Suprapubic skin (tissue), 4 donors: ENCODE measurements around the gene CCDC174. TPM values are rescaled to one million over a fixed set of nuclear protein-coding genes. Genes with fewer than 3 reads are reported as not detected.

Experiments
- DNase-seq, 2 donors: peaks; one replicate each; pipeline ENCODE4 v3.0.0-alpha.2; 2019; ENCODE audit warnings: low spot score in 2 of 2
- H3K27ac ChIP-seq: fragments of 200-600 bp; sonication (generic); one replicate; pipeline ENCODE4 v1.5.1; 2019
- H3K27me3 ChIP-seq: fragments of 200-600 bp; sonication (generic); one replicate; pipeline ENCODE4 v1.5.1; 2019
- H3K36me3 ChIP-seq: fragments of 200-600 bp; sonication (generic); one replicate; pipeline ENCODE4 v1.5.1; 2019
- H3K4me1 ChIP-seq: fragments of 200-600 bp; sonication (generic); one replicate; pipeline ENCODE4 v1.5.1; 2019
- H3K4me3 ChIP-seq: fragments of 200-600 bp; sonication (generic); one replicate; pipeline ENCODE4 v1.5.1; 2019; ENCODE audit warnings: mild to moderate bottlenecking
- H3K9me3 ChIP-seq: fragments of 200-600 bp; sonication (generic); one replicate; pipeline ENCODE4 v1.5.1; 2019
- EP300 ChIP-seq: sonication (generic); formaldehyde crosslinking; IDR thresholded peaks from one replicate; pipeline ENCODE4 v1.6.1; 2017; ENCODE audit warnings: antibody characterized with exemption
- POLR2A ChIP-seq, 2 donors: fragments of 450-650 bp; IDR thresholded peaks; one replicate each; pipeline ENCODE4 v1.6.1; 2017; ENCODE audit warnings: antibody characterized with exemption in 2 of 2, mild to moderate bottlenecking in 2 of 2, moderate library complexity in 2 of 2
- POLR2AphosphoS5 ChIP-seq, 3 donors: sonication (generic); formaldehyde crosslinking; IDR thresholded peaks; one replicate each; pipeline ENCODE4 v1.6.1; 2017; ENCODE audit warnings: antibody characterized with exemption in 3 of 3
- WGBS: methylation state at CpG from one replicate; pipeline ENCODE4 v1.1.5; 2018; 5-methylcytosine and 5-hydroxymethylcytosine counted together
- total RNA-seq, 4 donors: library from RNA; depleted of rRNA; stranded (reverse); fragments of >200 nt; gene quantifications; one replicate each; pipeline ENCODE4 v1.1.0, GENCODE V29; 2016
- TF ChIP-seq, protein P1 (sequence below), 2 donors: fragments of 200-600 bp in 1 of 2; fragments of 450-650 bp in 1 of 2; sonication (generic) in 1 of 2; IDR thresholded peaks; one replicate each; pipeline ENCODE4 v1.5.1; 2016 to 2019; ENCODE audit warnings: antibody characterized with exemption in 2 of 2, mild to moderate bottlenecking in 1 of 2, moderate library complexity in 1 of 2

Gene CCDC174
- 10 to 100 TPM; 11.2 to 39.3 (median 14.6) TPM for total RNA-seq

- no peaks in the 10 kb centered on the region for H3K27me3 ChIP-seq
- H3K9me3 ChIP-seq = no peaks in the 10 kb centered on the region
- peak within 1 kb of the TSS; percentile 93 for H3K27ac ChIP-seq
- peak; percentile 96 for DNase-seq
- TF ChIP-seq, protein P1, sequence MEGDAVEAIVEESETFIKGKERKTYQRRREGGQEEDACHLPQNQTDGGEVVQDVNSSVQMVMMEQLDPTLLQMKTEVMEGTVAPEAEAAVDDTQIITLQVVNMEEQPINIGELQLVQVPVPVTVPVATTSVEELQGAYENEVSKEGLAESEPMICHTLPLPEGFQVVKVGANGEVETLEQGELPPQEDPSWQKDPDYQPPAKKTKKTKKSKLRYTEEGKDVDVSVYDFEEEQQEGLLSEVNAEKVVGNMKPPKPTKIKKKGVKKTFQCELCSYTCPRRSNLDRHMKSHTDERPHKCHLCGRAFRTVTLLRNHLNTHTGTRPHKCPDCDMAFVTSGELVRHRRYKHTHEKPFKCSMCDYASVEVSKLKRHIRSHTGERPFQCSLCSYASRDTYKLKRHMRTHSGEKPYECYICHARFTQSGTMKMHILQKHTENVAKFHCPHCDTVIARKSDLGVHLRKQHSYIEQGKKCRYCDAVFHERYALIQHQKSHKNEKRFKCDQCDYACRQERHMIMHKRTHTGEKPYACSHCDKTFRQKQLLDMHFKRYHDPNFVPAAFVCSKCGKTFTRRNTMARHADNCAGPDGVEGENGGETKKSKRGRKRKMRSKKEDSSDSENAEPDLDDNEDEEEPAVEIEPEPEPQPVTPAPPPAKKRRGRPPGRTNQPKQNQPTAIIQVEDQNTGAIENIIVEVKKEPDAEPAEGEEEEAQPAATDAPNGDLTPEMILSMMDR (IDR thresholded peaks at IDR 0.05) = no peak
- no peak for TF ChIP-seq EP300
- TF ChIP-seq POLR2AphosphoS5 (IDR thresholded peaks at IDR 0.05) = peak; percentile 3 to 100 (median 99)
- peak; percentile 62 to 86 for TF ChIP-seq POLR2A (IDR thresholded peaks at IDR 0.05)
- peaks cover 18% of the 10 kb centered on the region for H3K36me3 ChIP-seq
- peak within 1 kb of the TSS; percentile 94 for H3K4me3 ChIP-seq
- WGBS = under 1% methylated on average over 41 of the region's 47 CpGs
- H3K4me1 ChIP-seq = peaks cover 20% of the 10 kb centered on the region
Observed at GRCh38 chr3:14651440-14652251, at the start of gene CCDC174. Gene CCDC174 (plus strand): TSS chr3:14651762. CDS start chr3:14651837, 75 bp downstream.

- Histone ChIP-seq H3K9me3 (no peaks in the 10 kb centered on the region), H3K27ac (no peak overlapping the region), H3K4me3 (peak overlapping the region; percentile 38), H3K4me1 (peaks cover 10% of the 10 kb centered on the region), H3K36me3 (no peaks in the 10 kb centered on the region), H3K27me3 (peaks cover 74% of the 10 kb centered on the region)
- DNase-seq = no peak
- WGBS = 6% methylated on average over 17 of the region's 66 CpGs
- TF ChIP-seq, protein P1 (IDR thresholded peaks at IDR 0.05) = no peak
- TF ChIP-seq POLR2AphosphoS5 (IDR thresholded peaks at IDR 0.05) = no peak
- TF ChIP-seq EP300 = no peak
Observed at GRCh38 chr3:14602006-14602803, 49.4 kb upstream of the CCDC174 start.

DNA sequence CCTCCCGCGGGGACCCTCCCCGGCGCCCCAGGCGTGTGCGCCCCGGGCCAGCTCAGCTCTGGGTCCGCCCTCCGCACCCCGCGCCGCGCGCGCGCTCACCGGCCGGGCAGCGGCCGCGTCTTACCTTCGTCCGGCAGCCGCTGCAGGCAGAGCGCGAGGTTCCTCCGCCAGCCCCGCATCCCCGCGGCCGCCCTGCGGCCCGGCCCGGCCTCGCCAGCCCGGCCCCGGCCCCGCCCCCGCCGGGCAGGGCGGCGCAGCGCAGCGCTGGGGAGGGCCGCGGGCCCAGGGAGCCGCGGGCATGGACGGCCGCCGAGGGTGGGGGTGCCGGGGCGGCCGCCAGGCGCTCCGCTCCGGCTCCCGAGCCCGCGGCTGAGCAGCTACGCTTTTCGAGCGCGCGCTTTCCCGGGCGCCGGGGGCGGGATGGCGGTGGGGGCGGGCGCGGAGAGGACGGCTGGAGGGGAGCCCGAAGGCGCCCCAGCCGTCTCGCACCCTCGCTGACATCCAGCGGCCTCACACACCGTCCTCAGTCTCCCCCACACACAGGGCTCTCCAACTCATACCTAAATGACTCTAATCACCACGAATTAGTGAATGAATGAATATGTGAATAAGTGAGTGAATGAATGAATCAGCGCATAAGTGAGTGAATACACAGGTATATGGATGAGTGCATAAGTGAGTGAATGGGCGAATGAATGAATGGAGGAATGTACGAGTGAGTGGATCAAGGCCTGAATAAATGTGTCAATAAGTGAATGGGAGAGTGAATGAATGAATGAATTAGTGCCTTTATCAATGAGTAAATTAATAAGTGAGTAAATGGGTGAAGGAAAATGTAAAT is 48.5 kb upstream of the CCDC174 start:
- no peaks in the 10 kb centered on the region for H3K9me3 ChIP-seq
- 25% methylated on average over 11 of the region's 85 CpGs for WGBS
- TF ChIP-seq, protein P1 (IDR thresholded peaks at IDR 0.05) = no peak
- TF ChIP-seq EP300 = no peak
- no peak for TF ChIP-seq POLR2A (IDR thresholded peaks at IDR 0.05)
- no peak for TF ChIP-seq POLR2AphosphoS5 (IDR thresholded peaks at IDR 0.05)
- DNase-seq = no peak
- H3K27ac ChIP-seq = no peak overlapping the region
- peak overlapping the region; percentile 38 for H3K4me3 ChIP-seq
- no peaks in the 10 kb centered on the region for H3K36me3 ChIP-seq
- H3K27me3 ChIP-seq = peaks cover 74% of the 10 kb centered on the region
- H3K4me1 ChIP-seq = peaks cover 10% of the 10 kb centered on the region

- Histone ChIP-seq H3K27me3 (peaks cover 59% of the 10 kb centered on the region), H3K9me3 (no peaks in the 10 kb centered on the region), H3K36me3 (no peaks in the 10 kb centered on the region), H3K4me1 (peaks cover 10% of the 10 kb centered on the region), H3K4me3 (no peak overlapping the region), H3K27ac (no peak overlapping the region)
- no peak for TF ChIP-seq POLR2AphosphoS5 (IDR thresholded peaks at IDR 0.05)
- TF ChIP-seq, protein P1 (IDR thresholded peaks at IDR 0.05) = no peak
- TF ChIP-seq POLR2A (IDR thresholded peaks at IDR 0.05) = no peak
- no peak for TF ChIP-seq EP300
- no peak for DNase-seq
- WGBS = 81% methylated on average over 5 of the region's 5 CpGs
Observed at GRCh38 chr3:14605067-14605466, 46.5 kb upstream of the CCDC174 start.
